VCaP (cell line): ENCODE data around the gene ERCC5.

Source experiments
- H3K27ac ChIP-seq: fragments of 450-650 bp; 2 replicates; pipeline ENCODE4 v1.5.1; 2017
- TF ChIP-seq, protein P1 (sequence below): fragments of 450-650 bp; conservative IDR thresholded peaks from 2 replicates; pipeline ENCODE4 v1.5.1; 2017; ENCODE audit warnings: mild to moderate bottlenecking, moderate library complexity

The ERCC5 gene

DNA sequence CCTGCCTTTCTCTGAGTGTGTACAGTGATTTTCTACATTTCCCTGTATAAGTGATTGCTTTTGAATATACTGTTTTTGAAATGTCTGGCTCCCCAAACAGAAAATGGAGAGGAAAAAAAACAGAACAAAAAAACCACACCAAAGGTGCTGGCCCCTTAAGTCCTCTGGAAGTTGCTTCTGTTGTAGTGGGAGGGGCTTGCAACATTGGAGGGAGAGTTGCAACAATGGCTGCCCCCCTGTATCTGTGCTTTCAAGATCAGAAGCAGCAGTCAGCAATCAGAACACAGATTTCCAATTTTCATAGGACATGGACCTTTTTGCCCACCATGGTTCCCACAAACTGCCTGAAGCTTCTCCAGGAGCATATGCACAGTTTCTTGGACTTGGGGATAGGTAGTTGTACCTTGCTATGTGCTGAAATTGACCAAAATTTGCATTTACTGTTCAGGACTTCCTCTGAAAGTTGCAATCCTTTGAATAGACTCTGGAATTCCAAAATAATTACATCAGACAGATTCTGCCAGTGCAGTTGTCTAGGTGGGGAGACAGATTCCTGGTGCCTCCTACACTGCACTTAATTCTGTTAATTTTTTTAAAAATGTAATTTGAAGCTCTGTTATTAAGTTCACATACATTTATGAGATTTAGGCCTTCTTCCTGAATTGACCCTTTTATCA lies 33.1 kb upstream of the ERCC5 start:
- no peak overlapping the region for H3K27ac ChIP-seq
- TF ChIP-seq, protein P1, sequence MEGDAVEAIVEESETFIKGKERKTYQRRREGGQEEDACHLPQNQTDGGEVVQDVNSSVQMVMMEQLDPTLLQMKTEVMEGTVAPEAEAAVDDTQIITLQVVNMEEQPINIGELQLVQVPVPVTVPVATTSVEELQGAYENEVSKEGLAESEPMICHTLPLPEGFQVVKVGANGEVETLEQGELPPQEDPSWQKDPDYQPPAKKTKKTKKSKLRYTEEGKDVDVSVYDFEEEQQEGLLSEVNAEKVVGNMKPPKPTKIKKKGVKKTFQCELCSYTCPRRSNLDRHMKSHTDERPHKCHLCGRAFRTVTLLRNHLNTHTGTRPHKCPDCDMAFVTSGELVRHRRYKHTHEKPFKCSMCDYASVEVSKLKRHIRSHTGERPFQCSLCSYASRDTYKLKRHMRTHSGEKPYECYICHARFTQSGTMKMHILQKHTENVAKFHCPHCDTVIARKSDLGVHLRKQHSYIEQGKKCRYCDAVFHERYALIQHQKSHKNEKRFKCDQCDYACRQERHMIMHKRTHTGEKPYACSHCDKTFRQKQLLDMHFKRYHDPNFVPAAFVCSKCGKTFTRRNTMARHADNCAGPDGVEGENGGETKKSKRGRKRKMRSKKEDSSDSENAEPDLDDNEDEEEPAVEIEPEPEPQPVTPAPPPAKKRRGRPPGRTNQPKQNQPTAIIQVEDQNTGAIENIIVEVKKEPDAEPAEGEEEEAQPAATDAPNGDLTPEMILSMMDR, result no peak

DNA sequence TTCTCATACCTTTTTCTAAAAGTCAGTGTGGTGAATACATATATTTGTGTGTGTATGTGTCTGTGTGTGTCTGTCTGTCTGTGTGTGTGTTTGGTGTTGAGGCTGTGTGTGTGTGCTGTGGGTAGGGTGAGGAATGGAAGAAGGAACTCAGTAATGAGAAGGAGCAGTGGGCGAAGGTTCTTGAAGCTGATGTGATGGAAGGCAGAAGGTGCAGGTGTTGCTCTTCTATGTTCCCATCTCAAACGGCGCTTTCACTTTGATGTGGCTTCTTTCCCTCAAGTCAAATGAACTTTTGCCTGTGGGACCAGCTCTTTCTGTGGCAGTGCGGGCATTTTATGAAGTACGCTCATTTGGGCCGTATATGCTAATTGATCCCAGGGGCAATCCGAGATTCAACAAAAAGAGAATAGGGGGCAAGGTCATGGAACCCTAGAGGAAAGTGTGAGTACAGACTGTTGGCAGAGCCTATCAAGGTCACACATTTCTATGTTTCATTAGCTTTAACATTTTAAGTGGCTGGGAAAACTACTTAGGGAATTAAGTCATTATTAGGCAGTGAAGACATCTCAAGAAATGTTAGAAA lies 31.7 kb upstream of the ERCC5 start:
- TF ChIP-seq, protein P1, result no peak
- H3K27ac ChIP-seq, result no peak overlapping the region

DNA sequence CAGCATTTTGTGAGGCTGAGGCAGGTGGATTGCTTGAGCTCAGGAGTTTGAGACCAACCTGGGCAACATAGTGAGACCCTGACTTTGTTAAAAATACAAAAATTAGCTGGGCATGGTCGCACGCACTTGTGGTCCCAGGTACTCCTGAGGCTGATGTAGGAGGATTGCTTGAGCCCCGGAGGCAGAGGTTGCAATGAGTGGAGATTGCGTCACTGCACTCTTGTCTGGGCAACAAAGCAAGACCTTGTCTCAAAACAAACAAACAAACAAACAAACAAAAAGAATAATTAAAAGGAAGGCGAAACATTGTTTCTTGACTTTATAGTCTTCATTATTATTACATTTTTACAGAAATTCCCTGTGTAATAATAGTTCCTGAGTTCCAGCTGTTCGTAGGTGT lies 31.0 kb upstream of the ERCC5 start:
- TF ChIP-seq, protein P1, result no peak
- no peak overlapping the region for H3K27ac ChIP-seq

DNA sequence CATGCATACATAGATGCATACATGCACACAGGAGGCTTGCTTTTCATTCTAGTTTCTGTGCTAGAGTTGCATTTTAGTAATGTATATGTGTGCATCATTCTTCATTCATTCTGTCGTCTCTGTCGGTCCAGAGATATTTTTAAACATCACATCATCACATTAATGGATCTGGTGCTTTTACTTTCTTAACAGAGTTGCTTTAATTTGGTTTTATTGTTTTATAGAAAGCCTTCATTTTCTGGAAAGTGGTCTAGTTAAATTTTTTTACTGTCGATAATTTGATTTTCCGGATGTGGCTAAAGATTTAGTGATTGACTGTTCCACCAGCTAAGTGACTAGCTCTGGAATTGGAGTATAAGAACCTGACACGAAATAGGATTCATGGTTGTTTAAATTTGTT lies 30.0 kb upstream of the ERCC5 start:
- H3K27ac ChIP-seq, result no peak overlapping the region
- TF ChIP-seq, protein P1, result no peak

GRCh38 chr13:102816708-102817107 lies 29.1 kb upstream of the ERCC5 start:
- TF ChIP-seq, protein P1, result no peak
- H3K27ac ChIP-seq, result no peak overlapping the region

DNA sequence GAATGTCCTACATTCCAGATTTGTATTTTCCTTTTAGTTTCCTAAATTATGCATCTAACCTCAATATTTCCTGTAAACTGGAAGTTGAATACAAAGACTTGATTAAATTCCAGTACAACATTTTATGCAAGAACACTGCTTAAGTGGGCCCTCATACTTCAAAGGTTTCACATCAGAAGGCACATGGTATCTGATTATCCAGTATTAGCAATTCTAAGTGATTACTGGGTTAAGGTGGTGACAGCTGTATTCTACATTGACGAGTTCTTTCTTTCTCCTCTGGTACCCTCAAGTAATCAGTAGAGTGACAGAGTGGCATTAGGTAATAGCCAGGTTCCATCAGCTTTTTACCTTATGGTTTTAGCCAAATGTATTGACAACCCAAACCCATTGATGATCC lies 28.6 kb upstream of the ERCC5 start:
- H3K27ac ChIP-seq, result no peak overlapping the region
- TF ChIP-seq, protein P1, result no peak

- H3K27ac ChIP-seq, result no peak overlapping the region
- TF ChIP-seq, protein P1, result no peak
Observed at GRCh38 chr13:102817907-102818306, 27.9 kb upstream of the ERCC5 start.
